HG03378 (cell line): ENCODE results near the gene KRI1.
A peak's percentile ranks its signal among the peaks of the same experiment; 100 is the strongest.

Experiments
- ATAC-seq: cut with Tn5 transposase; IDR thresholded peaks from one replicate; pipeline ENCODE4 v1.9.1; 2021; ENCODE audit warnings: mild to moderate bottlenecking, moderate library complexity; ENCODE audit not compliant: unreplicated experiment

Gene KRI1

GRCh38 chr19:10565567-10566407 is at the start of gene KRI1:
KRI1 (minus strand) TSS chr19:10566010; CDS start chr19:10565999, 11 bp downstream.
- peak; percentile 32 for ATAC-seq

- no peak for ATAC-seq
These were observed 46.8 kb upstream of the KRI1 start for GRCh38 chr19:10612499-10613119.

DNA sequence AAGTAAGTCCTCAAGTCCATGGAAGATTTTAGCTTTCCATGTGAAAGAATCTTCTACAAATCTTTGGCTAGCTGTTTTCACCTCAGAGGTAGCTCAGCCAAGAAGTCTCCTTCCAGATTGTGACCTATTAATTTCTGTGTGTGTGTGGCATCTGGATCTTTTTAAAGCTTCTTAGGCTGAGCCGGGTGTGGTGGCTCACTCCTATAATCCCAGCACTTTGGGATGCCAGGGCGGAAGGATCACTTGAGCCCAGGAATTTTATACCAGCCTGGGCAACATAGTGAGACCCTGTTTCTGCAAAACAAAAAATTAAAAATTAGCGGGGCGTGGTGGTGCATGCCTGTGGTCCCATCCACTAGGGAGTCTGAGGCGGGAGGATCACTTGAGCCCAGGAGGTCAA is 46.1 kb upstream of the KRI1 start:
- no peak for ATAC-seq

- ATAC-seq = peak; percentile 14
These were observed 38.7 kb upstream of the KRI1 start for GRCh38 chr19:10604460-10604980.

GRCh38 chr19:10603873-10604459 is 38.2 kb upstream of the KRI1 start:
- peak; percentile 42 for ATAC-seq

GRCh38 chr19:10603084-10603872 is 37.5 kb upstream of the KRI1 start:
- ATAC-seq = peak; percentile 35

DNA sequence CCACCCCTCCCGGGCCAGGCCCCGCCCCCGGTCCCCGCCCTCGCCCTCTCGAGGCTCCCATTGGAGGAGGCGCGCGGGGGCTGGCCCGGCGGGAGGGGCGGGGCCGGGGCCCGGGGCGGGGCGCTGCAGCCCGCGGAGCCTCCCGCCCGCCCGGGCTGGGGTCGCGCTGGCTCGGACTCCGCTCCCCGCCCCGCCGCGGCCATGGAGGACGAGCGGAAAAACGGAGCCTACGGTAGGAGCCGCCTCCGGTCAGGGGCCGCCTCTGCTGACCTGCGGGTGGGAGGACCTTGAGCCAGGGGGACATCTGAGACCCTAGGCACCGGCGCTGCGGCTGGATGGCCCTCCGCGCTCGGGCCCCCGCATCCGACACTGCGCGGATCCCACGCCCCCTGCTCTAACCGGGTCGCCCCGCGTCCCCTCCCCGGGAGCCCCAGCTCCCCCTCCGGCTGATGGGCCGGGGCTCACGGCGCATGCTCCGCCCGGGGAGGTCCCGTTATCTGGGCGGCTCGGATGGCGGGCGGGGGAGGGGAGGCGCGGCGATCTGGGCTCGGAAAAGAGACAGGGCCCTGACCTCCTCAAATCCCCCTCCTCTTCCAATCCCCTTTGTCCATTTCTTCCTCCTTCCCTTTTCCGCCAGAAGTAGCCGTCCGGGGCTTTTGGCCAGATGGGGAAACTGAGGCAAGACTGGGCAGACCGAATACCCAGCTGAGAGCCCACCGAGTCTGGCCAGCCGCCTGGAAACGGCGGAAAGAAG is 36.7 kb upstream of the KRI1 start:
- ATAC-seq = no peak

GRCh38 chr19:10601999-10602329 is 36.2 kb upstream of the KRI1 start:
- no peak for ATAC-seq

GRCh38 chr19:10600149-10600548 is 34.3 kb upstream of the KRI1 start:
- no peak for ATAC-seq

GRCh38 chr19:10593820-10594637 is 28.2 kb upstream of the KRI1 start:
- no peak for ATAC-seq

DNA sequence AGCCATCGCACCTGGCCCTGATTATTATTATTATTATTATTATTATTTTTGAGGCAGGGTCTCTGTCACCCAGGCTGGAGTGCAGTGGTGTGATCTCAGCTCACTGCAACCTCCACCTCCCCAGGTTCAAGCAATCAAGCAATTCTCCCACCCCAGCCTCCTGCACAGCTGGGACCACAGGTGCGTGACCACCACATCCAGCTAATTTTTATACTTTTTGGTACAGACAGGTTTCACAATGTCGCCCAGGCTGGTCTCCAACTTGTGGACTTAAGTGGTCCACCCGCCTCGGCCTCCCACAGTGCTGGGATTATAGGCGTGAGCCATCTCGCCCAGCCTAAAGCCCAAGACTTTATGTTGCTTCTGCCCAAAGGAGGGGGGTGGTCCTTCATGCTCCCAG is 27.3 kb upstream of the KRI1 start:
- ATAC-seq = no peak

- ATAC-seq = no peak
These were observed 22.0 kb upstream of the KRI1 start for GRCh38 chr19:10587839-10588150.

DNA sequence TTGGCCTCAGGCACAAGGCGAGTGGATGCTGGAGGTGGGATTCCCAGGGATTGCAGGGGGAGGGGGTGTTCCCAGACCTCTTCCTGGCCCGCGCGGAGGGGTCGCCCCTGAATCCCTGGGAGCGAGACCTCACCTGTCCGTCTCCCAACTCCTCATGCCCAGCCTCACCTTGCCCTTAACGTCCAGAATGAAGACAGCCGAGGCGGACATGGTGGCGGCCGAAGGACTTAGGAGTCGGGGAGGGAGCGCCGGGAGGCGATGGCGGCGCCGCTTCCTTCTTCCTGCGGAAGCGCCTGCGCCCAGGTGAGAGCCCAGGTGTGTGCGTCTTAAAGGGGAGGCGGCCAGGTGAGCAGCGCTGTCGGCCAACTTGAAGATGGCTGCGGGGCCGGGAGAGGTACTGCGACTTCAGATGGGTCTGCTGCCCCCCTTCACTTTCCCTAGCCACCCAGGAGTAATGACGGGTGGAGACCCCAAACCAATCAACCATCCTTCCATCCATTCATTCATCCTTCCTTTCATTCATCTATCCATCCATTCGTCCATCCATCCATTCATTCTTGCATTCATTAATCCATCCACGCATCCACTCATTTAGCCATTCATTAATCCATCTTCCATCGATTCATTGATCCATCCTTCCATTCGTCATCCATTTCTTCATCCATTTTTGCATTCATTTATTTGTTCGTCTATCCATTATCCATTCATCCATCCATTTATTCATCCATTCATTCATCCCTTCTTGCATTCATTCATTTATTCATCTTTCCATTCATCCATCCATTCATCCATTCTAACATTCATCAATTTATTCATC is 21.4 kb upstream of the KRI1 start, which contains the start of gene AP1M2:
Gene AP1M2 (minus strand): TSS at position 291 of the 817 bp plus-strand sequence. CDS start 81 bp downstream, at position 210.
- no peak for ATAC-seq

DNA sequence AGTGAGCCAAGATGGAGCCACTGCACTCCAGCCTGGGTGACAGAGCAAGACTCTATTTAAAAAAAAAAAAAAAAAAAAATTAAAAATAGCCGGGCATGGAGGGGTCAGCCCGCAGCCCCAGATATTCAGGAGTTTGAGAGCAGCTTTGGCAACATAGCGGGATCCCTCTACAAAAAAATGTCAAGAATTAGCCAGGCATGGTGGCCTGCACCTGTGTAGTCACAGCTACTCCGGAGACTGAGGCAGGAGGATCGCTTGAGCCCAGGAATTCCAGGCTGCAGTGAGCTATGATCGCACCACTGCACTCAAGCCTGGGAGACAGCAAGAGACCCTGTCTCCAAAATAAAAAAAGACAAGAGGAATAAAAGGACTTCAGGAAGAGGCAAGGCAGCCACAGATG is 20.6 kb upstream of the KRI1 start:
- no peak for ATAC-seq

- no peak for ATAC-seq
These were observed 17.4 kb upstream of the KRI1 start for GRCh38 chr19:10583036-10583776.

GRCh38 chr19:10582091-10582490 is 16.3 kb upstream of the KRI1 start:
- ATAC-seq = no peak

- ATAC-seq = no peak
These were observed 15.3 kb upstream of the KRI1 start for GRCh38 chr19:10580979-10581631.

DNA sequence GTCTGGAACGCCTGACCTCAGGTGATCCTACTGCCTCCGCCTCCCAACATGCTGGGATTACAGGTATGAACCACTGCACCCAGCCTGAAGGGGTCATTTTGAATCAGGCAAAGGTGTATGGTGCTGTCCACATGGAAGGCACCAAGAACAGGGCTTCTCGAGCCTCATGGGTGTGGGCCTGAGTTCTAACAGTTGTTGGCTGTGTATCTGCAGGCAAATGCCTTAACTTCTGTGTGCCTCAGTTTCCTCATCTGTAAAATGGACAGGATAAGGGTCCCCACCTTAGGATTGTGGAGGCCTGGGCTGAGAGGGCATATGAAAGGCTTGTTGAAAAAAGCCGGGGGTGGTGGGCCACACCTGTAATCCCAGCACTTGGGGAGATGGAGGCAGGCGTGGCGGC is 12.1 kb upstream of the KRI1 start:
- ATAC-seq = no peak
